Kidney (tissue), 22 donors: ENCODE measurements around the gene TLL1. TPM values are rescaled to one million over a fixed set of nuclear protein-coding genes. Genes with fewer than 3 reads are reported as not detected.

Source experiments
- DNase-seq, 5 donors: peaks; one replicate each; pipeline ENCODE4 v3.0.0-alpha.2; 2013 to 2020
- FAIRE-seq: peaks from 2 replicates; lab custom pipeline; 2012; peaks lifted over from hg19 to GRCh38; lab: Jason Lieb, UNC
- H3K27ac ChIP-seq, 2 donors: one replicate each; pipeline ENCODE4 v1.7.0; 2013; ENCODE audit warnings: low read depth in 2 of 2, low read length in 2 of 2, inconsistent platforms in 1 of 2
- H3K27me3 ChIP-seq: one replicate; pipeline ENCODE4 v1.7.1; 2013; ENCODE audit warnings: low read length, inconsistent platforms; ENCODE audit not compliant: control insufficient read depth, insufficient read depth
- H3K36me3 ChIP-seq, 3 donors: one replicate each; pipeline versions ENCODE4 v1.7.0 to v1.7.1; 2013; ENCODE audit warnings: low read length in 3 of 3, control low read depth in 1 of 3, inconsistent platforms in 1 of 3; ENCODE audit not compliant: insufficient read depth in 3 of 3, control insufficient read depth in 2 of 3
- H3K4me1 ChIP-seq, 3 donors: one replicate each; pipeline versions ENCODE4 v1.7.0 to v1.7.1; 2013; ENCODE audit warnings: low read length in 3 of 3, inconsistent platforms in 1 of 3, low read depth in 1 of 3; ENCODE audit not compliant: control insufficient read depth in 2 of 3, insufficient read depth in 2 of 3
- H3K4me3 ChIP-seq, 3 donors: one replicate each; pipeline versions ENCODE4 v1.7.0 to v1.8.1; 2013; ENCODE audit warnings: low read length in 3 of 3, control low read depth in 1 of 3, inconsistent platforms in 1 of 3
- H3K9ac ChIP-seq, 3 donors: one replicate each; pipeline versions ENCODE4 v1.7.0 to v1.7.1; 2013; ENCODE audit warnings: low read length in 3 of 3, control low read depth in 1 of 3, inconsistent platforms in 1 of 3
- H3K9me3 ChIP-seq, 3 donors: one replicate each; pipeline versions ENCODE4 v1.7.0 to v1.7.1; 2013; ENCODE audit warnings: low read length in 3 of 3, control low read depth in 1 of 3, inconsistent platforms in 1 of 3; ENCODE audit not compliant: control insufficient read depth in 2 of 3, insufficient read depth in 1 of 3
- CTCF ChIP-seq: IDR thresholded peaks from 3 replicates; pipeline ENCODE4 v1.5.1; 2012; ENCODE audit warnings: mild to moderate bottlenecking, moderate library complexity, borderline replicate concordance; ENCODE audit not compliant: insufficient read depth; ENCODE audit errors: extremely low read depth
- intact Hi-C: fragments of 100-400 bp; cut with DNase I; formaldehyde crosslinking; loops from one replicate; pipeline ENCODE4 v1.11.1; 2022
- long read RNA-seq, 10 donors: library from polyadenylated mRNA in 1 of 10; unstranded in 1 of 10; transcript quantifications; one replicate each; pipeline ENCODE4 v2.0.0 and lab custom pipeline, GENCODE V29; 2021 to 2026
- polyA plus RNA-seq: library from polyadenylated mRNA; stranded (reverse); fragments of 350-450 nt; fragmentation: Illumina TruSeq; extraction: RNeasy Lipid Tissue Mini Kit (QIAGEN cat#74804); gene quantifications from one replicate; pipeline ENCODE4 v1.2.3, GENCODE V29; 2014; ENCODE audit warnings: low read depth, low replicate concordance; ENCODE audit not compliant: insufficient read depth
- total RNA-seq: library from RNA; stranded (reverse); fragmentation: NEBNext Ultra II Directional; extraction: Animal tissue kit (Norgen Biotek cat#: 25700); gene quantifications from one replicate; pipeline ENCODE4 v1.2.1, GENCODE V29; 2021
- donor health status: control.
- donor health status: control.
- donor health status: control.
- donor health status: control.
- donor health status: control.
- donor health status: DM: yes; HTN: yes; CAD: no.
- donor health status: Normal renal cell carcinoma (clear cell type).

TLL1 gene
- total RNA-seq = 10.0 TPM
- polyA plus RNA-seq = 0.28 TPM
- long read RNA-seq, donor 1 = 0 reads
- long read RNA-seq, donor 2, full-length matches to known transcripts = 1 of 1 reads
- long read RNA-seq, donor 2, partial matches to known transcripts = 0 of 1 reads
- long read RNA-seq, donor 2, other reads (novel, unspliced or antisense) = 0 of 1 reads
- long read RNA-seq, donor 3 = 0 reads
- long read RNA-seq, donor 4 = 0 reads
- long read RNA-seq, donor 5 = 0 reads
- long read RNA-seq, donor 6 = 0 reads
- long read RNA-seq, donor 7, partial matches to known transcripts = 0 of 3 reads
- long read RNA-seq, donor 7, other reads (novel, unspliced or antisense) = 2 of 3 reads
- long read RNA-seq, donor 8 = 0 reads
- long read RNA-seq, donor 9 = 0 reads
- long read RNA-seq, donor 10, full-length matches to known transcripts = 1 of 1 reads
- long read RNA-seq, donor 10, partial matches to known transcripts = 0 of 1 reads
- long read RNA-seq, donor 10, other reads (novel, unspliced or antisense) = 0 of 1 reads

- Histone ChIP-seq H3K36me3 (no peaks in the 10 kb centered on the region), H3K9me3 (no peaks in the 10 kb centered on the region), H3K4me1 (peaks cover 0 to 5% (median 0%) of the 10 kb centered on the region in 3 donors), H3K27ac (peak within 1 kb of the TSS in 1 of 2 donors; percentile 20), H3K9ac (peak within 1 kb of the TSS in 2 of 3 donors; percentile 21 to 41), H3K27me3 (peaks cover 10% of the 10 kb centered on the region), H3K4me3 (peak within 1 kb of the TSS; percentile 56 to 79 (median 74))
- TF ChIP-seq CTCF = no peak
- intact Hi-C loops = no loop called here
- FAIRE-seq = no peak
- peak in 4 of 5 donors; percentile 36 to 59 (median 49) for DNase-seq
Measured at GRCh38 chr4:165872461-165873297, at the start of gene TLL1. TLL1 (plus strand) TSS chr4:165873237; CDS start chr4:165873905, 668 bp downstream.

- FAIRE-seq = no peak
- no peak overlapping the region for H3K9ac ChIP-seq
- intact Hi-C loops = no loop called here
- no peaks in the 10 kb centered on the region for H3K9me3 ChIP-seq
- no peak overlapping the region for H3K4me3 ChIP-seq
- TF ChIP-seq CTCF = no peak
- DNase-seq = no peak
- H3K4me1 ChIP-seq = no peaks in the 10 kb centered on the region
- no peaks in the 10 kb centered on the region for H3K36me3 ChIP-seq
- no peak overlapping the region for H3K27ac ChIP-seq
- no peaks in the 10 kb centered on the region for H3K27me3 ChIP-seq
Measured at GRCh38 chr4:165826166-165826565, 46.9 kb upstream of the TLL1 start.

- no peak overlapping the region for H3K9ac ChIP-seq
- H3K4me3 ChIP-seq = no peak overlapping the region
- TF ChIP-seq CTCF = no peak
- FAIRE-seq (no peak), DNase-seq (no peak)
- H3K36me3 ChIP-seq = no peaks in the 10 kb centered on the region
- H3K27ac ChIP-seq = no peak overlapping the region
- H3K4me1 ChIP-seq = no peaks in the 10 kb centered on the region
- H3K27me3 ChIP-seq = no peaks in the 10 kb centered on the region
- intact Hi-C loops = no loop called here
- H3K9me3 ChIP-seq = no peaks in the 10 kb centered on the region
Measured at GRCh38 chr4:165827018-165827417, 46.0 kb upstream of the TLL1 start.
